HuH-7.5 (cell line): ENCODE measurements around the gene NFYA.

ENCODE experiments used
- DNase-seq: peaks from one replicate; pipeline ENCODE4 v3.0.0; 2011; ENCODE audit warnings: low spot score

NFYA gene

GRCh38 chr6:41047306-41047705 is 25.5 kb upstream of the NFYA start:
- no peak for DNase-seq

- no peak for DNase-seq
These were observed 24.7 kb upstream of the NFYA start for GRCh38 chr6:41047745-41048732.

GRCh38 chr6:41049521-41049920 is 23.3 kb upstream of the NFYA start:
- no peak for DNase-seq

- DNase-seq: no peak
These were observed 22.8 kb upstream of the NFYA start for GRCh38 chr6:41049955-41050354.

- no peak for DNase-seq
These were observed 22.2 kb upstream of the NFYA start for GRCh38 chr6:41050536-41050935.

GRCh38 chr6:41051873-41052272 is 20.9 kb upstream of the NFYA start:
- DNase-seq: no peak

- DNase-seq: no peak
These were observed 19.7 kb upstream of the NFYA start, which contains the start of gene APOBEC2 for GRCh38 chr6:41053041-41053440. Gene APOBEC2 (plus strand): TSS chr6:41053202. CDS start chr6:41053348, 146 bp downstream.

GRCh38 chr6:41054511-41054910 is 18.3 kb upstream of the NFYA start:
- DNase-seq: no peak

GRCh38 chr6:41055149-41055548 is 17.6 kb upstream of the NFYA start:
- no peak for DNase-seq

GRCh38 chr6:41056768-41057490 is 15.8 kb upstream of the NFYA start:
- no peak for DNase-seq

GRCh38 chr6:41058783-41059181 is 14.0 kb upstream of the NFYA start:
- DNase-seq: no peak

- DNase-seq: no peak
These were observed 13.2 kb upstream of the NFYA start for GRCh38 chr6:41059556-41059955.

- no peak for DNase-seq
These were observed 11.5 kb upstream of the NFYA start for GRCh38 chr6:41061196-41061726.

GRCh38 chr6:41062056-41062455 is 10.7 kb upstream of the NFYA start:
- DNase-seq: no peak

GRCh38 chr6:41063884-41064285 is 8.9 kb upstream of the NFYA start:
- DNase-seq: no peak

- no peak for DNase-seq
These were observed 7.9 kb upstream of the NFYA start for GRCh38 chr6:41064841-41065240.

- DNase-seq: no peak
These were observed 7.2 kb upstream of the NFYA start for GRCh38 chr6:41065550-41066026.

- DNase-seq: no peak
These were observed 5.9 kb upstream of the NFYA start for GRCh38 chr6:41066867-41067304.

GRCh38 chr6:41071501-41071922 is 1.3 kb upstream of the NFYA start:
- no peak for DNase-seq

- peak; percentile 70 for DNase-seq
These were observed 595 bp upstream of the NFYA start, which contains the start of gene OARD1 for GRCh38 chr6:41071923-41072835. Gene OARD1 (minus strand): TSS chr6:41072356. CDS start chr6:41071634, 722 bp downstream.
